Fibroblast of lung (primary cell): ENCODE measurements around the gene PTPRZ1. TPM values are rescaled to one million over a fixed set of nuclear protein-coding genes. Genes with fewer than 3 reads are reported as not detected.

Source experiments
- DNase-seq, 2 donors: peaks; one replicate each; pipeline versions ENCODE4 v3.0.0 to v3.0.0-alpha.2; 2010; ENCODE audit warnings: low read depth in 2 of 2
- H2AFZ ChIP-seq: 2 replicates; pipeline ENCODE4 v1.5.1; 2012; ENCODE audit warnings: low read length, control low read depth, inconsistent platforms
- H3K27ac ChIP-seq: 2 replicates; pipeline ENCODE4 v1.5.1; 2011; ENCODE audit warnings: low read length, control low read depth; ENCODE audit not compliant: insufficient read depth
- H3K27me3 ChIP-seq: 2 replicates; pipeline ENCODE4 v1.5.1; 2011; ENCODE audit warnings: mild to moderate bottlenecking, low read length; ENCODE audit not compliant: control insufficient read depth, insufficient read depth
- H3K36me3 ChIP-seq: 2 replicates; pipeline ENCODE4 v1.5.1; 2011; ENCODE audit warnings: low read length; ENCODE audit not compliant: control insufficient read depth, insufficient read depth
- H3K4me1 ChIP-seq: 2 replicates; pipeline ENCODE4 v1.5.1; 2011; ENCODE audit warnings: low read length; ENCODE audit not compliant: control insufficient read depth, insufficient read depth; ENCODE audit errors: extremely low read depth
- H3K4me2 ChIP-seq: 2 replicates; pipeline ENCODE4 v1.5.1; 2011; ENCODE audit warnings: low read length, control low read depth; ENCODE audit not compliant: insufficient read depth; ENCODE audit errors: extremely low read depth
- H3K4me3 ChIP-seq, 4 experiments: fragments of 200-600 bp in 1 of 4; sonication (generic) in 1 of 4; replicated peaks in 1 of 4; 2 replicates each; pipeline ENCODE4 v1.5.1; 2011 to 2016; ENCODE audit warnings: low read length in 4 of 4, low read depth in 3 of 4, mild to moderate bottlenecking in 3 of 4, control low read depth in 2 of 4, inconsistent platforms in 1 of 4, mixed read lengths in 1 of 4; ENCODE audit not compliant: insufficient read depth in 1 of 4; ENCODE audit errors: control extremely low read depth in 1 of 4
- H3K79me2 ChIP-seq: 2 replicates; pipeline ENCODE4 v1.5.1; 2012; ENCODE audit warnings: mild to moderate bottlenecking, low read length, inconsistent platforms; ENCODE audit not compliant: control insufficient read depth, insufficient read depth
- H3K9ac ChIP-seq: 2 replicates; pipeline ENCODE4 v1.5.1; 2011; ENCODE audit warnings: mild to moderate bottlenecking, low read length, control low read depth; ENCODE audit not compliant: insufficient read depth
- H3K9me3 ChIP-seq: 2 replicates; pipeline ENCODE4 v1.5.1; 2012; ENCODE audit warnings: low read depth, low read length; ENCODE audit not compliant: control insufficient read depth, insufficient read depth
- H4K20me1 ChIP-seq: 2 replicates; pipeline ENCODE4 v1.5.1; 2011; ENCODE audit warnings: low read length; ENCODE audit not compliant: control insufficient read depth, insufficient read depth; ENCODE audit errors: extremely low read depth
- EZH2 ChIP-seq: IDR thresholded peaks from 2 replicates; pipeline ENCODE4 v1.5.1; 2012; ENCODE audit warnings: low read length, control low read depth, mild to moderate bottlenecking; ENCODE audit errors: missing control alignments
- polyA plus RNA-seq, 2 donors: library from polyadenylated mRNA; depleted of rRNA in 1 of 2; stranded (reverse) in 1 of 2; unstranded in 1 of 2; fragments of >200 nt; gene quantifications; 2 replicates each; pipeline ENCODE4 v1.2.1, GENCODE V29; 2011 to 2012; ENCODE audit warnings: missing spikeins in 1 of 2
- total RNA-seq: library from RNA; depleted of rRNA; stranded (reverse); fragments of >200 nt; gene quantifications from 2 replicates; pipeline ENCODE4 v1.2.1, GENCODE V29; 2014
- TF ChIP-seq, protein P1 (sequence below), 2 donors: IDR thresholded peaks in 1 of 2; conservative IDR thresholded peaks in 1 of 2; 1 replicate in 1 of 2; 2 replicates in 1 of 2; pipeline ENCODE4 v1.5.1; 2011 to 2012; ENCODE audit warnings: low read length in 2 of 2, control low read depth in 1 of 2, inconsistent platforms in 1 of 2, low read depth in 1 of 2, mild to moderate bottlenecking in 1 of 2

Gene PTPRZ1
- total and polyA plus RNA-seq, 2 donors (not counting 1 experiment from before 2014, with no cell fraction given), result 0.09 TPM; not detected in 1

- Histone ChIP-seq H3K27ac (no peak overlapping the region), H4K20me1 (no peaks in the 10 kb centered on the region), H3K36me3 (no peaks in the 10 kb centered on the region), H2AFZ (no peak overlapping the region), H3K4me3 (no peak overlapping the region), H3K27me3 (no peaks in the 10 kb centered on the region), H3K9ac (no peak overlapping the region), H3K4me2 (no peak overlapping the region), H3K9me3 (no peaks in the 10 kb centered on the region), H3K79me2 (no peaks in the 10 kb centered on the region), H3K4me1 (no peaks in the 10 kb centered on the region)
- TF ChIP-seq, protein P1, sequence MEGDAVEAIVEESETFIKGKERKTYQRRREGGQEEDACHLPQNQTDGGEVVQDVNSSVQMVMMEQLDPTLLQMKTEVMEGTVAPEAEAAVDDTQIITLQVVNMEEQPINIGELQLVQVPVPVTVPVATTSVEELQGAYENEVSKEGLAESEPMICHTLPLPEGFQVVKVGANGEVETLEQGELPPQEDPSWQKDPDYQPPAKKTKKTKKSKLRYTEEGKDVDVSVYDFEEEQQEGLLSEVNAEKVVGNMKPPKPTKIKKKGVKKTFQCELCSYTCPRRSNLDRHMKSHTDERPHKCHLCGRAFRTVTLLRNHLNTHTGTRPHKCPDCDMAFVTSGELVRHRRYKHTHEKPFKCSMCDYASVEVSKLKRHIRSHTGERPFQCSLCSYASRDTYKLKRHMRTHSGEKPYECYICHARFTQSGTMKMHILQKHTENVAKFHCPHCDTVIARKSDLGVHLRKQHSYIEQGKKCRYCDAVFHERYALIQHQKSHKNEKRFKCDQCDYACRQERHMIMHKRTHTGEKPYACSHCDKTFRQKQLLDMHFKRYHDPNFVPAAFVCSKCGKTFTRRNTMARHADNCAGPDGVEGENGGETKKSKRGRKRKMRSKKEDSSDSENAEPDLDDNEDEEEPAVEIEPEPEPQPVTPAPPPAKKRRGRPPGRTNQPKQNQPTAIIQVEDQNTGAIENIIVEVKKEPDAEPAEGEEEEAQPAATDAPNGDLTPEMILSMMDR (conservative IDR thresholded peaks at IDR 0.05 in 1 of 2, IDR thresholded peaks at IDR 0.05 in 1 of 2; ENCODE audit: low read depth in 1 of 2, low read length in 2 of 2), result no peak
- TF ChIP-seq EZH2, result no peak
- no peak for DNase-seq
Observed at GRCh38 chr7:121882731-121883130, 9.8 kb downstream of the PTPRZ1 start.

DNA sequence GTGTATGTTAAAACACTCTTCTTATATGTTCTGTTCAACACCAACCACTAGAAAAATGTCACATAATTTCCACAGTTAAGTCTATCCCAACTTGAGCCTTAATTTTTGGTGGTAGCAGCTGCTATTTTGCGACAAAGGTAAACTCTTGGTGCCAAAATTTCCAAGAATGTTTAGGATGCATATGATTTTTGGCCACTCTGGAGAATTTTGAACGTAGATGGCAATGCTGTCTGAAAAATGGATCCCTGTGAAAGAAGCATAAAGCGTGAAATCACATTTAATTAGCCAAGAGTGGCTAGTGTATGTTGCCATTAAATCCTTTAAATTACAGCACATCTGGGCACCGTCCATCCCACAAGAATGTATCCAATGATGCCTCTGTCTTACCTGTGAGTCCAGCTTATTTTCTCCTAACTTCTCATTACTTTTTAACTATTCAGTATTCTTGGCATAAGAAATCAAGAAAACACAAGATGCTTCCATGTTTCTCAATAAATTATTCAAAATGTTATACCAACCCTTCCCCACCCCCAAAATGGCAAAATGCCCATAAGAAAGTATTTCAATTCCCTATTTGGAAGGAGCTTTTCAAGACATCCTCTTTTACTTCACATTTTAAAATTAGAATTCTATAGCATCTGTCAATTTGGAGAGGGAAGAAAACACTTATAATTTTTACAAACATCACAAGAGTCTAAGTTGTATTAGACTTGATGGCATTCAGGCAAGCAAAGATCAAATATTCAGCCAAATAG lies 12.4 kb downstream of the PTPRZ1 start:
- H3K27ac ChIP-seq, result no peak overlapping the region
- H2AFZ ChIP-seq, result no peak overlapping the region
- no peak overlapping the region for H3K4me3 ChIP-seq
- no peaks in the 10 kb centered on the region for H3K27me3 ChIP-seq
- no peaks in the 10 kb centered on the region for H3K36me3 ChIP-seq
- H3K9me3 ChIP-seq, result no peaks in the 10 kb centered on the region
- no peak overlapping the region for H3K9ac ChIP-seq
- H3K4me1 ChIP-seq, result no peaks in the 10 kb centered on the region
- no peaks in the 10 kb centered on the region for H3K79me2 ChIP-seq
- TF ChIP-seq, protein P1 (conservative IDR thresholded peaks at IDR 0.05 in 1 of 2, IDR thresholded peaks at IDR 0.05 in 1 of 2; ENCODE audit: low read depth in 1 of 2, low read length in 2 of 2), result no peak
- TF ChIP-seq EZH2, result no peak
- no peaks in the 10 kb centered on the region for H4K20me1 ChIP-seq
- no peak overlapping the region for H3K4me2 ChIP-seq
- DNase-seq, result no peak

DNA sequence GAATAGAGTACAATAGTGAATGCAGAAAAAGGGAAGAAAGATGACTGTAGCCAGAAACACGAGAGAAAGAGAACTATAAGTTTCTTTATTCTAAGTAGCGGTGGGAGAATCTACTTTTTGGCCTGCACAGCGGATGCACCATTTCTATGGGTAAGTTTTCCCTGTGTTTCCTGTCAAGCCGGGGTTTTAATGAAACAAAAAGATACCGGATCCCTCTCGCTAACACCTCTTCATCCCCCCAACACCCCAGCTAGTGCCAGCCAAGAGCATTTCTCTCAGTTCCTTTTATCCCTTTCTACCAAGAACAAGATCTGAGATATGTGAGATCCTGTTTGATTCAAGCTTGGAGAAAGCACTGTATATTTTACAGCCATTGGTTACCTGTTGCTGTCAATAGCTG lies 14.7 kb downstream of the PTPRZ1 start:
- Histone ChIP-seq H3K27ac (no peak overlapping the region), H3K9ac (no peak overlapping the region), H4K20me1 (no peaks in the 10 kb centered on the region), H3K27me3 (no peaks in the 10 kb centered on the region), H3K79me2 (no peaks in the 10 kb centered on the region), H3K36me3 (no peaks in the 10 kb centered on the region), H3K4me3 (no peak overlapping the region), H2AFZ (no peak overlapping the region), H3K9me3 (no peaks in the 10 kb centered on the region), H3K4me1 (no peaks in the 10 kb centered on the region), H3K4me2 (no peak overlapping the region)
- TF ChIP-seq EZH2, result no peak
- TF ChIP-seq, protein P1 (conservative IDR thresholded peaks at IDR 0.05 in 1 of 2, IDR thresholded peaks at IDR 0.05 in 1 of 2; ENCODE audit: low read depth in 1 of 2, low read length in 2 of 2), result no peak
- no peak for DNase-seq
